ENCODE data around the gene PRPF19. TPM values are rescaled to one million over a fixed set of nuclear protein-coding genes. Genes with fewer than 3 reads are reported as not detected.
A peak's percentile ranks its signal among the peaks of the same experiment; 100 is the strongest.

Gene PRPF19
- total RNA-seq, 2 experiments from 2014 or later, result 161 TPM

DNA sequence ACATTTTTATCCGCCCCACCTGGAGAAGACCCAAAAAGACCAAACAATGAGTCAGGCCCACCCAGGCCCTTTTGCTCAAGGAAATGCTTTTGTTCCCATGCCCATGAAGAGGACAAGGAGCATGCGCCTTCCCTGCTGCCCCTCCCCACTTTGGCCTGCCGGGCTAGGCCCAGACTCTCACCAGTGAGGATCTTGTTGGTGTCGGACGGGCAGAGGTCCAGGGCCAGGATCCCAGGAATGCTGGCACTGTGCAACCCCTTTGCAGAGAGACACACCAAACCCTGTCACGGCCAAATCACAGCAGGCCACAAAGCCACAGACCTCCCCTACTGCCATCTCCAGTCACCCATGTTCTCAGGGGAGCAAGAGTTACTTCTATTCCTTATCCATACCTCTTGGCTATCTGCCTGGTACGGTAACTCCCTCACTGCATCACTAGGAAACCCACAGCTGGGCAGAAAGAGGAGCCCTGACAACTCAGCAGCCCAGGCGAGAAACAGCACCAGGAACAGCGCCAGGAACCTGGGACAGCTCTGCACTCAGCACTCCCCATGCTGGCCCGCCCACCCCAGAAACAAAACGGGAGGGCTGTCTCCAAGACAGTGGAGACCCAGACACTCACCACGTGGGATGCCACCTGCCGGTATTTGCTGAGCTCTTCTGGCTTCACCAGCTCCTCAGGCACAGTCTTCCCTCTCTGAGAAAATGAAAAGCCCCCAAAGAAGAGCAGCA lies 5.5 kb downstream of the PRPF19 start:
- no peak overlapping the region for H3K27ac Mint-ChIP-seq

DNA sequence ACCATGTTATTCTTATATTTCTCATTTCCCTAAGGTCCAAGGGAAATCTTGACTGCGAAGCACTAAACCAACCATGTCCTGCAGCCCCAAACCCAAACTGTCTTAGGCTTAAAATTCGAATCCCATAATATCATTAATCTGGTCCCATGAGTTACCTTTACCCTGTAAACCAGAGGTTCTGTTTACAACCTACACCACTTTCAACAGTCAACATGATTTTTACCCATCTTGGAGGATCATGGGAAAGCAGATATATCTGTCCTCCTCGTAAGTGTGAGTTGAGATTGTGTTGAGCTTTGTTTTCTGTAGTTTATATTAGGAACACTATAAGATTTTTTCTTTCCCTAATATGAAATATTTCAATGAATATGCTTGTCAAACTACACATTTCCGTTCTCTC lies 6.4 kb downstream of the PRPF19 start:
- DNase-seq, result no peak
- Mint-ChIP-seq H3K9me3 (ENCODE audit: insufficient read depth) (no peaks in the 10 kb centered on the region), H3K27ac (no peak overlapping the region), H3K4me3 (no peak overlapping the region), H3K36me3 (ENCODE audit: low read depth) (peaks cover 78% of the 10 kb centered on the region), H3K4me1 (ENCODE audit: low read depth) (peaks cover 23% of the 10 kb centered on the region), H3K27me3 (ENCODE audit: low read depth) (no peaks in the 10 kb centered on the region)
- ChIA-PET CTCF (interaction anchor here (0.6 to 9.2 kb wide), 27 partner anchors 8 to 258 kb away, joined by 3 to 187 read pairs (median 5); partner anchors contain the start of genes CCDC86 and TMEM109), POLR2A (interaction anchor here (0.8 kb wide), 1 partner anchor 29 kb away, joined by 3 read pairs; no protein-coding TSS in a partner anchor)
- no peak for ATAC-seq

More for the DNA sequence above, 5.5 kb downstream of the PRPF19 start:
- peaks cover 29% of the 10 kb centered on the region for H3K4me1 Mint-ChIP-seq (ENCODE audit: low read depth)
- H3K36me3 Mint-ChIP-seq (ENCODE audit: low read depth), result peaks cover 75% of the 10 kb centered on the region
- no peak overlapping the region for H3K4me3 Mint-ChIP-seq
- H3K9me3 Mint-ChIP-seq (ENCODE audit: insufficient read depth), result no peaks in the 10 kb centered on the region
- no peak for DNase-seq
- ATAC-seq, result no peak
- POLR2A ChIA-PET, result no interaction called here
- CTCF ChIA-PET, result interaction anchor here (0.7 to 9.2 kb wide), 15 partner anchors 12 to 485 kb away, joined by 3 to 187 read pairs (median 9); partner anchors contain the start of gene TMEM109
- H3K27me3 Mint-ChIP-seq (ENCODE audit: low read depth), result no peaks in the 10 kb centered on the region

DNA sequence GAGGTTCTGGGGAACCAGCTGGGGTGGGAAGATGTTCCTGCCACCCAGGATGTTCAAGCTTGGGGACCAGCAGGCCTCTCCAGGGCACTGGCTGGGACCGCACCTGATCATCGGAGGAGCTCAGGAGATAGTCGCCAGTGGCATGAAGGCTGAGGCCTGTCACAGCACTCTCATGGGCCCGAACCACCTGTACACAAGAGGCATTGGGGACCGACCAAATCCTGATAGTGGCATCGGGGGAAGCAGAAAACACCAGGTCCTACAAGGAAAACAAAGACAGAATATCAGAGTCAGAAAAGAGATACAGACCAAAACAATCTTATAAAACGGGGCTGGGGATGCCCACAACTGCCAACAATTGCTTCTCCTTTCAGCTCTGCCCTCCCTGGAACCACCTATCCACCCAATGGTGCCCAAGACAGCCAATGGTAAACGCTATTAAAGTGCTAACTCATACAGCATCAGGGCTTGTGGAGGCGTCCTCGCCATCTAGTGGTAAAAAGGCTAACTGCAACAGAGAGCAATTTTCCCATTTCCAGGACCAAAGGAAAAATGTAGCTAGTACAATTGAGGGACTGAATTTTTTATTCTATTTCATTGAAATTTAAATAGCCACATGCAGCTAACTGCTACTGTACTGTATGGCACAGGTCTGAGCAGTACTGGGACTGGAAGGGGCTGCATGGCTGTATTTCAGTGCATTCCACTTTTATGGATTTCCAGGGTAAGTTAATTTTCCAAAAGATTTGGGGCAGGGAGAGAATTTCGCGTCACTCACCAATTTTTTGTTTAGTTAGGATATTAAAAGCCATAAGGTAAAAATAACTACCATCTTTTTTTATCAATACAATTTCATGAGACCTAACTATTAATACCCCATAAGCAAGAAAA lies 7.1 kb downstream of the PRPF19 start:
- ATAC-seq (peak; percentile 73), DNase-seq (peak; percentile 50)
- no peaks in the 10 kb centered on the region for H3K27me3 Mint-ChIP-seq (ENCODE audit: low read depth)
- no peak overlapping the region for H3K4me3 Mint-ChIP-seq
- no peak overlapping the region for H3K27ac Mint-ChIP-seq
- H3K4me1 Mint-ChIP-seq (ENCODE audit: low read depth), result peaks cover 19% of the 10 kb centered on the region
- H3K36me3 Mint-ChIP-seq (ENCODE audit: low read depth), result peaks cover 79% of the 10 kb centered on the region
- POLR2A ChIA-PET, result interaction anchor here (0.8 kb wide), 1 partner anchor 29 kb away, joined by 3 read pairs; no protein-coding TSS in a partner anchor
- CTCF ChIA-PET, result interaction anchor here (0.6 to 9.2 kb wide), 29 partner anchors 8 to 288 kb away, joined by 3 to 187 read pairs (median 4); partner anchors contain the start of genes CCDC86 and TMEM109
- H3K9me3 Mint-ChIP-seq (ENCODE audit: insufficient read depth), result no peaks in the 10 kb centered on the region

DNA sequence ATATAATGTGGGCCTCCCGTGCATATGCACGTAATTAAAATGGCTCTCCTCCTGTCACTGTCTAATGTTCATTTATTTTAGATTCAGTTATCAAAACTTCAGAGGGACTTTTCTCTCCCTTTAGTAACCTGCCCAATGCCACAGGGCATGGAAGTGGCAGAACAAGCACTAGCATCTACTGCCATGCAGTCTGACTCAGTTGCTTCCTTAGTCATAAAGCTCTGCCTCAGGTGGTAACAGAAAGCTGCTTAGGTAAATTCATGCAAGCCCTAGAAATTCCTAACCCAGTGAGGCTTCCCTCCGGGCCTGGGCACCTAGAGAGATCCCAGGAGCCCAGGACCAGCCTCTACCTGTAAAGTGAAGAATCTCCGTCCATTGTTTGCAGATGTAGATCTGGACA lies 8.9 kb downstream of the PRPF19 start:
- Mint-ChIP-seq H3K4me1 (ENCODE audit: low read depth) (peaks cover 2% of the 10 kb centered on the region), H3K27ac (no peak overlapping the region), H3K9me3 (ENCODE audit: insufficient read depth) (no peaks in the 10 kb centered on the region), H3K27me3 (ENCODE audit: low read depth) (no peaks in the 10 kb centered on the region), H3K36me3 (ENCODE audit: low read depth) (peaks cover 71% of the 10 kb centered on the region), H3K4me3 (no peak overlapping the region)
- POLR2A ChIA-PET, result no interaction called here
- CTCF ChIA-PET, result interaction anchor here (2.9 to 9.2 kb wide), 3 partner anchors 8 to 63 kb away, joined by 27 to 187 read pairs (median 61); partner anchors contain the start of gene TMEM109
- no peak for ATAC-seq
- no peak for DNase-seq

DNA sequence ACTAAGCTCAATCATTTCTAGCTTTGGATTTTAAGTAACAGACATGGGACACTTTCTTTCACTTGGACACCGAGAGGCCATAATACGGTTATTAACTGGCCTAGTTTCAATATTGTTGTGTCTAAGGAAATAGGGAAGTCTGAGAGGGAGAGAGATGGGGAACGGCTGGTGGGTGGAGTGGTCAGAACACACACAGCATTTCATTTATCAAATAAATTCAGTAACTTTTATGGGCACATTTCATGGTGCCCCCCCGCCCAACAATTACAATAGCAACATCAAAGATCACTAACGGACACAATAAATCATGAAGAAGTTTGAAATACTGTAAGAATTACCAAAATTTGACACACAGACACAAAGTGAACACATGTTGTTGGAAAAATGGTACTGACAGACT lies 10.7 kb downstream of the PRPF19 start:
- Mint-ChIP-seq H3K36me3 (ENCODE audit: low read depth) (peaks cover 65% of the 10 kb centered on the region), H3K27me3 (ENCODE audit: low read depth) (no peaks in the 10 kb centered on the region), H3K9me3 (ENCODE audit: insufficient read depth) (no peaks in the 10 kb centered on the region), H3K4me3 (no peak overlapping the region), H3K4me1 (ENCODE audit: low read depth) (no peaks in the 10 kb centered on the region), H3K27ac (no peak overlapping the region)
- DNase-seq, result no peak
- ChIA-PET CTCF (interaction anchor here (0.6 to 9.2 kb wide), 5 partner anchors 6 to 1758 kb away, joined by 3 to 187 read pairs (median 5); no protein-coding TSS in a partner anchor), POLR2A (no interaction called here)
- ATAC-seq, result no peak

DNA sequence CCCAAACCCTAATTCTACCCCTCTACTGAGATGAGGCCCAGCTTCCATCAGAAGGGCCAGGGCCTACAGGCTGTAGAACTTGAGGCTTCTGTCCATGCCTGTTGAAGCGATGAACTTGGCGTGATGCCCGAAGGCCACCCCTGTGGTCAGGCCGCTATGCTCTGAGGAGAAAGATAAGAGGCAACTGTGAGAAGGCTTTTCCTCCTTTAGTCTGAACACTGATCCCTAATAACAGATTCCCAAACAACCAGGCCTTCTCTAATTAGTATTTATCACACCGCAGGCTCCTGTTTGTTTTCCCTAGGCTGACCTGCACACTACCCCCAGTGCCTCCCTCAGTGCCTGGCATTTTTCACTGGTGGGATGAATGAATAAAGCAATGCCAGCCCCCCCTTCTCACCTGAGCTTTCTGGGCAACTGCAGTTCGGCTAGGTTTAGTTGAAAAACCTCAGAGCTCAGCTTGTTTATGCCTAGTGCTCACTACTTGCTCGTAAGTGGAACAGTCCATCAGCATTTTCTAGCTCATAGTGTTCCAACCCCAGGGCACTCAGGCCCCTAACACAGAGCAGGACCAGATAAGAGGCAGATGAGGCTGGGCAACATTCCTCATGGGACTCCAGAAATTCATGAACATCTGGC lies 15.2 kb downstream of the PRPF19 start:
- DNase-seq (no peak), ATAC-seq (no peak)
- no peak overlapping the region for H3K27ac Mint-ChIP-seq
- H3K9me3 Mint-ChIP-seq (ENCODE audit: insufficient read depth), result no peaks in the 10 kb centered on the region
- H3K36me3 Mint-ChIP-seq (ENCODE audit: low read depth), result peaks cover 42% of the 10 kb centered on the region
- CTCF ChIA-PET, result interaction anchor here (0.6 to 12.9 kb wide), 5 partner anchors 7 to 107 kb away, joined by 3 to 610 read pairs (median 61); partner anchors contain the start of genes CCDC86 and ZP1
- H3K4me3 Mint-ChIP-seq, result no peak overlapping the region
- POLR2A ChIA-PET, result interaction anchor here (1.2 kb wide), 1 partner anchor 14 kb away, joined by 5 read pairs; no protein-coding TSS in a partner anchor
- no peaks in the 10 kb centered on the region for H3K27me3 Mint-ChIP-seq (ENCODE audit: low read depth)
- H3K4me1 Mint-ChIP-seq (ENCODE audit: low read depth), result peaks cover 6% of the 10 kb centered on the region

DNA sequence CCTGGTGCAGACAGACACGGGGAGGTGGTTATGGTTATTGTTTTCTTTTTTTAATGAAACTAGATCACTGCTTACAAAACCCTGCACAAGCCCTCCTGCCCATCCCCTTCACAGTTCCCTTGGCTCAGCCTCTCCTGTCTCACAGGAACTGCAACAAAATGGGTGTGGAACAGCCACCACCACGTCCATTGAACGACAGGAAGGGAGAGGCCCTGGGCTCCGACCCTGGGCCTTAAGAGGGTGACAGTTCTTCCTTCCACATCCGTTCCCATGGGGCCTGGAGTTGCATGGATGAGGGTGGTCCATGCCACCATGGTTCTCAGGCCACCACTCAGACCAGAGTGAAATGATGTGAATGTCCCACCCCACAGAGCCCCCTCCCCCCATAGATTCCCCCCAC lies 15.7 kb downstream of the PRPF19 start:
- Mint-ChIP-seq H3K4me1 (ENCODE audit: low read depth) (peaks cover 9% of the 10 kb centered on the region), H3K9me3 (ENCODE audit: insufficient read depth) (no peaks in the 10 kb centered on the region), H3K27me3 (ENCODE audit: low read depth) (no peaks in the 10 kb centered on the region), H3K4me3 (no peak overlapping the region), H3K36me3 (ENCODE audit: low read depth) (peaks cover 41% of the 10 kb centered on the region), H3K27ac (no peak overlapping the region)
- ATAC-seq (no peak), DNase-seq (no peak)
- CTCF ChIA-PET, result interaction anchor here (0.6 to 12.9 kb wide), 5 partner anchors 7 to 115 kb away, joined by 4 to 610 read pairs (median 61); partner anchors contain the start of genes CCDC86 and ZP1
- POLR2A ChIA-PET, result interaction anchor here (1.2 kb wide), 1 partner anchor 14 kb away, joined by 5 read pairs; no protein-coding TSS in a partner anchor

DNA sequence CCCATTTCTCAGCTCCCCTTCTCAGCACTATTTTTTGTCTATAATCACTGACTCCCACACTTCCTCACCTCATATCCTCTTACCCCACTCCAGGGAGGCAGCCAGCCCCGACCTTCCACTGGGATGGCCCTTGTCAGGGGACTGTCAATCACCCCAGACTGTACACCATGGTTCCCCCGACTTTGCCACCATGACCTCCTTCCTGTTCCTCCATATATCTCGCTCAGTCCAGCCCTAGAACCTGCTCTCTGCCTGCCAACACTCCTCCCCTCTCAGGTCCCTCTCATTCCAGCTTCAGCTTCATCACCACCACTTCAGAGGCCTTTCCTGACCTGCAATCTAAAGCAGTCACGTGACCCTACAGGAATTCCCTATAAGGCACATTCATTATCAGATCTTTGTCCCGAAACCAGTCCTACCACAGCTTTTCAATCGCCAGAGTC lies 16.5 kb downstream of the PRPF19 start:
- Mint-ChIP-seq H3K4me1 (ENCODE audit: low read depth) (peaks cover 9% of the 10 kb centered on the region), H3K27ac (peak overlapping the region; percentile 51)
- POLR2A ChIA-PET, result interaction anchor here (1.2 kb wide), 1 partner anchor 59 kb away, joined by 4 read pairs; no protein-coding TSS in a partner anchor

DNA sequence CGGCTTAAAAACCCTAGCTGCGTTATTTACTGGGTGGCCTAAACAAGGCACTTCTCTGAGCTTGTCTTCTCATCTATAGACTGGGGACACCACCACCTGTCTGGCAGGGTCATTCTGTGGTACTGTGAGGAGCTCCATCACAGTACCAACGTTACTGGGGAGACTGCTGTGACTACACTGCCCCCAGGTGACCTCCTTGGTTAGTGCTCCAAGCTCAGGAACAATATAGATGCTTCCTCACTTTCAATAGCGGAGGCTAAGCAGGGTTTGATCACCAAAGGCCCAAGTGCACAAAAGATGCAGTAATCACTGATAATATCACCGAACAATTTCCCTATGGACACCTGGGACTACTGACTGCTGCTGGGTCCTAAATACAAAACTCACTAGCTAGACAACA lies 18.8 kb downstream of the PRPF19 start:
- CTCF ChIA-PET, result interaction anchor here (0.7 to 12.9 kb wide), 29 partner anchors 10 to 300 kb away, joined by 3 to 610 read pairs (median 6); partner anchors contain the start of genes CCDC86, PRPF19, PTGDR2 and ZP1
- Mint-ChIP-seq H3K9me3 (ENCODE audit: insufficient read depth) (no peaks in the 10 kb centered on the region), H3K36me3 (ENCODE audit: low read depth) (peaks cover 34% of the 10 kb centered on the region), H3K4me3 (no peak overlapping the region), H3K27ac (no peak overlapping the region), H3K27me3 (ENCODE audit: low read depth) (no peaks in the 10 kb centered on the region), H3K4me1 (ENCODE audit: low read depth) (peaks cover 9% of the 10 kb centered on the region)
- peak; percentile 99 for ATAC-seq
- POLR2A ChIA-PET, result interaction anchor here (1.0 to 1.3 kb wide), 5 partner anchors 21 to 112 kb away, joined by 3 to 7 read pairs (median 3); no protein-coding TSS in a partner anchor
- peak; percentile 79 for DNase-seq

More for the DNA sequence above, 16.5 kb downstream of the PRPF19 start:
- Mint-ChIP-seq H3K36me3 (ENCODE audit: low read depth) (peaks cover 41% of the 10 kb centered on the region), H3K27me3 (ENCODE audit: low read depth) (no peaks in the 10 kb centered on the region), H3K4me3 (no peak overlapping the region), H3K9me3 (ENCODE audit: insufficient read depth) (no peaks in the 10 kb centered on the region)
- DNase-seq, result no peak
- CTCF ChIA-PET, result interaction anchor here (1.0 to 12.9 kb wide), 5 partner anchors 8 to 115 kb away, joined by 3 to 610 read pairs (median 61); partner anchors contain the start of genes CCDC86 and ZP1
- ATAC-seq, result no peak

DNA sequence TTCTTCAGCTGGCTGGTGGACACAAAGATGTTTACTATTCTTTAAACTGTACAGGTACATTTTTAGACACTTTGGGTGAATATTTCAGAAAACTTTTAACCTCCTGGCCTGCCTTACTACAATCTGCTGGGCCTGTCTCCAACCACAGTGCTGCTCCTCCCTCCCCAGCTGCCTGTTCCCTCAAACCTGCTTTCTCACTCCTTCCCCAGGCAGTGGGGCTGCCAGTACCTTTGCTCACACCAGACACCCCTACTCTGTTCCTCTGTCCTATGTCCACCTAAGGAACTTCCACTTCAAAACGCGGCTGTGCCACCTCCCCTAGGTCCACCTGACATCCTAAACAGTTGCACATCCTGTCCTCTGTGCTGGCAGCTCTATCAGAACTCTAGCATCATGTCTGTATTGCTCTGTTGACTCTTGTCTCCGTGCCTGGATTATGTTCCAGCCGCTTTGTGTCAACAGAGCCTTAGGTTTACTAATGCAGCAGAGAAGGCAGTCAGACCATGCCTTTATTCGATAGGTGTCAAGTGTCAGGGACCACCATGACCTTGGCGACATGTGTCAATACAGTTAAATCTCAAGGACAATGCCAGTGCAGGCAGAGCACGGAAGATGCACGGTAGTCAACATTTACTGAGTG lies 25.6 kb downstream of the PRPF19 start:
- POLR2A ChIA-PET, result no interaction called here
- Mint-ChIP-seq H3K4me1 (ENCODE audit: low read depth) (peaks cover 17% of the 10 kb centered on the region), H3K27me3 (ENCODE audit: low read depth) (no peaks in the 10 kb centered on the region), H3K9me3 (ENCODE audit: insufficient read depth) (no peaks in the 10 kb centered on the region), H3K27ac (peak overlapping the region; percentile 16), H3K36me3 (ENCODE audit: low read depth) (peaks cover 33% of the 10 kb centered on the region), H3K4me3 (no peak overlapping the region)
- ATAC-seq (no peak), DNase-seq (no peak)
- CTCF ChIA-PET, result interaction anchor here (0.8 to 12.9 kb wide), 2 partner anchors 30 to 46 kb away, joined by 3 to 610 read pairs; partner anchors contain the start of gene CCDC86
